ENCODE data around the gene SLC38A5. TPM values are rescaled to one million over a fixed set of nuclear protein-coding genes. Genes with fewer than 3 reads are reported as not detected.

The SLC38A5 gene
- polyA plus RNA-seq, 1 of the 3 experiments (the other 2 are of a cell fraction) = 0.33 TPM

DNA sequence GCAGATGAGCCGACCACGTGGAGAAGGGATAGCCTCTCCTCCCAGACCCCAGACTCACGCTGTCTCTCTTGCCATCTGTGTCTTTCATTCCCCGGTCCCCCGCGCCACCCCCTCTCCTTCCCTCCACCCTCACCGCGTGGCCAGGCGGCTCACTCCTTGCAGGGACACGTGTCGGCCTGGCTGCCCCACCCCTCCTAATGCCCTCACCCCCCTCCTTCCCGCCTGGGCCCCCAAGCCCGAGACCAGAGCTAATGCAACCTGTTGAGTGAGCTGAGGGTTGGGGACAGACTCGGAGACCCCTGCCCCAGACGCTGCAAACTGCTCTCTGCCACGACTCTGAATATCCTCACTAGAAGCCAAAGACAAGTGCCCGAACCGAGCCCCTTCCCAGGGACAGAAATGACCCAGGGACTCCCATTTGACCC lies 1.8 kb downstream of the SLC38A5 start:
- no peak overlapping the region for H3K4me2 ChIP-seq
- no peaks in the 10 kb centered on the region for H3K9me2 ChIP-seq
- H3F3A ChIP-seq (replicated peaks; ENCODE audit: insufficient read depth) = no peaks in the 10 kb centered on the region
- no peak overlapping the region for H3K27ac ChIP-seq (ENCODE audit: low read depth in 2 of 2, low read length in 1 of 2)
- H3K9ac ChIP-seq = no peak overlapping the region
- no peak for DNase-seq
- H3K79me2 ChIP-seq (ENCODE audit: insufficient read depth) = no peaks in the 10 kb centered on the region
- no peak overlapping the region for H2AFZ ChIP-seq (ENCODE audit: low read depth)
- H3K36me3 ChIP-seq (replicated peaks in 1 of 2; ENCODE audit: control insufficient read depth in 1 of 2, insufficient read depth in 2 of 2, low read length in 1 of 2) = no peaks in the 10 kb centered on the region
- POLR2A ChIA-PET = no interaction called here
- no peak for TF ChIP-seq NFIC (IDR thresholded peaks at IDR 0.05; ENCODE audit: borderline replicate concordance)
- TF ChIP-seq RXRA (IDR thresholded peaks at IDR 0.05; ENCODE audit: borderline replicate concordance, low read depth) = no peak
- no peak for TF ChIP-seq FOXM1 (IDR thresholded peaks at IDR 0.05; ENCODE audit: low read depth)
- no peak for TF ChIP-seq EP300 (IDR thresholded peaks at IDR 0.05; ENCODE audit: borderline replicate concordance in 1 of 2, low read depth in 1 of 2, low read length in 1 of 2)
- no peak for TF ChIP-seq FOXJ3 (CRISPR knock-in tag; IDR thresholded peaks at IDR 0.05)
- TF ChIP-seq ZBTB33 (IDR thresholded peaks at IDR 0.05; ENCODE audit: borderline replicate concordance, low read depth) = no peak
- no peak for TF ChIP-seq RCOR1 (IDR thresholded peaks at IDR 0.05; ENCODE audit: low read length)
- no peak for TF ChIP-seq NRF1 (IDR thresholded peaks at IDR 0.05; ENCODE audit: low read depth, low read length)
- TF ChIP-seq POLR2AphosphoS5 (IDR thresholded peaks at IDR 0.05; ENCODE audit: low read depth, low read length) = no peak
- no peak for TF ChIP-seq SIN3A (IDR thresholded peaks at IDR 0.05; ENCODE audit: borderline replicate concordance, low read depth, low read length)
- TF ChIP-seq RFX5 (IDR thresholded peaks at IDR 0.05; ENCODE audit: low read length) = no peak
- no peaks in the 10 kb centered on the region for H4K20me1 ChIP-seq (ENCODE audit: insufficient read depth)
- 36% methylated on average over 18 of the region's 18 CpGs for WGBS (ENCODE audit: low lambda C conversion rate)
- H3K9me3 ChIP-seq = no peaks in the 10 kb centered on the region
- no peak overlapping the region for H3K4me3 ChIP-seq (ENCODE audit: low read depth in 2 of 2, low read length in 1 of 2)
- H3K27me3 ChIP-seq (ENCODE audit: insufficient read depth) = no peaks in the 10 kb centered on the region; the same call in 1 of the 2 replicates
- H3K4me1 ChIP-seq (ENCODE audit: control insufficient read depth in 1 of 2, insufficient read depth in 2 of 2, low read depth in 1 of 2, low read length in 1 of 2) = peaks cover 0 to 10% of the 10 kb centered on the region in 2 experiments; a peak in 1 of 4 replicates
- CTCF ChIA-PET = no interaction called here

DNA sequence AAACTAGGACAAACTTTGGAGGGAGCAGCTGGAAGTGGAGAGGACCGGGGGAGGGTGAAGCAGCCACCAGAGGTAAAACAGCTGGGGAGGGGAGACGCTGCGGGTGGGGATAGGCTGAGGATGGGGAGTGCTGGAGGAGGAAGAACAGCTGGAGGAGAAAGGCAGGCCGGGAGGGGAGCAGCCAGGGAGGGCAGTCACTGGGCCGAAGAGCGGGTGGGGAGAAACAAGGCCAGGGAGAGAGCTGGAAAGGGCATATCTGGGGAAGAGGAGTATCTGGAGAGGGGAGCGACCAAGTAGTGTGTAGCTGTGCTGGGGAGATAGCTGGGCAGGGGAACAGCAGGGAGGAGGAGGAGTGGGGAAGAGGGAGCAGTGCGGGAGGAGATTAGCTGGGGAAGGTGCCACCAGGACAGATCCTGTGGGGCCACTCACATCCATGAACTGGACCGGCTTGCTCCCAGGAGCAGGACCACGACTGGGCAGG lies 2.7 kb downstream of the SLC38A5 start:
- Histone ChIP-seq H3K9ac (no peak overlapping the region), H3K79me2 (ENCODE audit: insufficient read depth) (no peaks in the 10 kb centered on the region), H3K27me3 (ENCODE audit: insufficient read depth) (no peaks in the 10 kb centered on the region; the same call in 1 of the 2 replicates), H3K4me3 (ENCODE audit: low read depth in 2 of 2, low read length in 1 of 2) (no peak overlapping the region), H3K4me2 (no peak overlapping the region), H3K9me2 (no peaks in the 10 kb centered on the region), H2AFZ (ENCODE audit: low read depth) (no peak overlapping the region), H4K20me1 (ENCODE audit: insufficient read depth) (no peaks in the 10 kb centered on the region), H3K9me3 (no peaks in the 10 kb centered on the region), H3F3A (replicated peaks; ENCODE audit: insufficient read depth) (no peaks in the 10 kb centered on the region), H3K36me3 (replicated peaks in 1 of 2; ENCODE audit: control insufficient read depth in 1 of 2, insufficient read depth in 2 of 2, low read length in 1 of 2) (no peaks in the 10 kb centered on the region), H3K4me1 (ENCODE audit: control insufficient read depth in 1 of 2, insufficient read depth in 2 of 2, low read depth in 1 of 2, low read length in 1 of 2) (peaks cover 0 to 10% of the 10 kb centered on the region in 2 experiments; a peak in 1 of 4 replicates), H3K27ac (ENCODE audit: low read depth in 2 of 2, low read length in 1 of 2) (no peak overlapping the region)
- WGBS (ENCODE audit: low lambda C conversion rate) = 51% methylated on average over 9 of the region's 10 CpGs
- no peak for TF ChIP-seq RAD21 (IDR thresholded peaks at IDR 0.05; ENCODE audit: low read length)
- ChIA-PET POLR2A (interaction anchor here (0.5 to 0.7 kb wide), 2 partner anchors 73 to 410 kb away, joined by 4 read pairs; no protein-coding TSS in a partner anchor), CTCF (interaction anchor here (0.7 to 1.7 kb wide), 2 partner anchors 12 to 29 kb away, joined by 3 to 5 read pairs; no protein-coding TSS in a partner anchor)
- no peak for DNase-seq

All from SK-N-SH (cell line).